SU-DHL-6 (cell line): ENCODE measurements around the gene BCAS4.
"Not testable (repeated sequence)": the region's sequence is repeated elsewhere in the genome, so short reads cannot be mapped to it uniquely, and the experiment has no call there.

Experiments
- H2AFZ ChIP-seq: fragments of 200-600 bp; sonication (generic); 2 replicates; pipeline ENCODE4 v1.6.1; 2014; ENCODE audit warnings: low read depth, mild to moderate bottlenecking, moderate library complexity, mixed read lengths, antibody characterized with exemption, low read length; ENCODE audit not compliant: severe bottlenecking
- H3F3A ChIP-seq: fragments of 200-600 bp; shearing (Covaris generic); 2 replicates; pipeline ENCODE4 v1.6.0; 2016; ENCODE audit warnings: antibody characterized with exemption, mild to moderate bottlenecking; ENCODE audit not compliant: insufficient read depth
- H3K27ac ChIP-seq: fragments of 200-600 bp; sonication (generic); 2 replicates; pipeline ENCODE4 v1.5.1; 2016; ENCODE audit warnings: low read depth, mild to moderate bottlenecking, low read length, moderate library complexity, mixed read lengths
- H3K27me3 ChIP-seq: fragments of 200-600 bp; sonication (generic), shearing (Covaris generic); 2 replicates; pipeline ENCODE4 v1.6.0; 2014; ENCODE audit warnings: mild to moderate bottlenecking, low read length
- H3K36me3 ChIP-seq: fragments of 200-600 bp; sonication (generic); 2 replicates; pipeline ENCODE4 v1.6.1; 2014; ENCODE audit warnings: mild to moderate bottlenecking, low read length, mixed read lengths
- H3K4me2 ChIP-seq: fragments of 300-600, 200-600 bp; shearing (Covaris generic), sonication (generic); 2 replicates; pipeline ENCODE4 v1.6.0; 2014; ENCODE audit warnings: low read length, low read depth, mild to moderate bottlenecking; ENCODE audit not compliant: poor library complexity, severe bottlenecking
- H3K4me3 ChIP-seq: fragments of 200-600 bp; sonication (generic); 2 replicates; pipeline ENCODE4 v1.5.1; 2014; ENCODE audit warnings: antibody characterized with exemption, low read length, mild to moderate bottlenecking, mixed read lengths; ENCODE audit not compliant: insufficient read depth, poor library complexity, severe bottlenecking
- H3K79me2 ChIP-seq: fragments of 200-600 bp; sonication (generic); 2 replicates; pipeline ENCODE4 v1.6.1; 2014; ENCODE audit warnings: mild to moderate bottlenecking, low read length, moderate library complexity; ENCODE audit not compliant: insufficient read depth
- H3K9ac ChIP-seq: fragments of 200-600 bp; sonication (generic); 2 replicates; pipeline ENCODE4 v1.7.0; 2014; ENCODE audit warnings: mild to moderate bottlenecking, low read length
- H3K9me2 ChIP-seq: fragments of 200-600 bp; sonication (generic); replicated peaks from 2 replicates; pipeline ENCODE4 v1.6.1; 2014; ENCODE audit warnings: low read length; ENCODE audit not compliant: insufficient read depth
- H3K9me3 ChIP-seq: fragments of 200-600 bp; sonication (generic); 2 replicates; pipeline ENCODE4 v1.6.1; 2014; ENCODE audit warnings: low read length, mixed read lengths; ENCODE audit not compliant: insufficient read depth
- H4K20me1 ChIP-seq: fragments of 200-600 bp; sonication (generic); 2 replicates; pipeline ENCODE4 v1.6.1; 2014; ENCODE audit warnings: low read depth, mild to moderate bottlenecking, antibody characterized with exemption, low read length, moderate library complexity, mixed read lengths
- CTCF ChIP-seq: fragments of 200-600 bp; sonication (generic); IDR thresholded peaks from one replicate; pipeline ENCODE4 v1.5.1; 2017; ENCODE audit warnings: antibody characterized with exemption, mild to moderate bottlenecking, low read length, moderate library complexity; ENCODE audit not compliant: insufficient read depth, poor library complexity, severe bottlenecking
- EZH2phosphoT487 ChIP-seq: fragments of 200-600 bp; sonication (generic), shearing (Covaris generic); conservative IDR thresholded peaks from 2 replicates; pipeline ENCODE4 v1.6.1; 2018; ENCODE audit warnings: mild to moderate bottlenecking, antibody characterized with exemption, low read length, moderate library complexity, mixed read lengths

BCAS4 gene

GRCh38 chr20:50769551-50770085 is 25.2 kb upstream of the BCAS4 start:
- not testable (repeated sequence) for H3K27me3 ChIP-seq, H3K79me2 ChIP-seq, H3K4me2 ChIP-seq, H3K36me3 ChIP-seq, H3F3A ChIP-seq, H3K9me3 ChIP-seq, H3K4me3 ChIP-seq, H3K27ac ChIP-seq, H3K9ac ChIP-seq, H3K9me2 ChIP-seq, H2AFZ ChIP-seq, H4K20me1 ChIP-seq

GRCh38 chr20:50771419-50772080 is 23.3 kb upstream of the BCAS4 start:
- not testable (repeated sequence) for H3K9me3 ChIP-seq, H3F3A ChIP-seq, H2AFZ ChIP-seq, H3K9ac ChIP-seq, H3K27me3 ChIP-seq, H4K20me1 ChIP-seq, H3K27ac ChIP-seq, H3K79me2 ChIP-seq, H3K9me2 ChIP-seq, H3K4me2 ChIP-seq, H3K36me3 ChIP-seq, H3K4me3 ChIP-seq

- H4K20me1 ChIP-seq, result no peaks in the 10 kb centered on the region
- H3K4me3 ChIP-seq, result no peak overlapping the region
- H3K79me2 ChIP-seq, result no peaks in the 10 kb centered on the region
- TF ChIP-seq CTCF, result no peak
- no peak for TF ChIP-seq EZH2phosphoT487
- H2AFZ ChIP-seq, result no peak overlapping the region
- H3K36me3 ChIP-seq, result no peaks in the 10 kb centered on the region
- no peaks in the 10 kb centered on the region for H3K9me2 ChIP-seq
- no peaks in the 10 kb centered on the region for H3K9me3 ChIP-seq
- no peaks in the 10 kb centered on the region for H3F3A ChIP-seq
- H3K9ac ChIP-seq, result no peak overlapping the region
- no peak overlapping the region for H3K4me2 ChIP-seq
- no peak overlapping the region for H3K27ac ChIP-seq
- no peaks in the 10 kb centered on the region for H3K27me3 ChIP-seq
These were observed 22.3 kb upstream of the BCAS4 start for GRCh38 chr20:50772420-50773185.

GRCh38 chr20:50774515-50774914 is 20.3 kb upstream of the BCAS4 start:
- Histone ChIP-seq H3K4me2 (no peak overlapping the region), H2AFZ (no peak overlapping the region), H3K9ac (no peak overlapping the region), H3F3A (no peaks in the 10 kb centered on the region), H3K9me3 (no peaks in the 10 kb centered on the region), H3K36me3 (no peaks in the 10 kb centered on the region), H3K27me3 (no peaks in the 10 kb centered on the region), H3K79me2 (no peaks in the 10 kb centered on the region), H3K27ac (no peak overlapping the region), H4K20me1 (no peaks in the 10 kb centered on the region), H3K4me3 (no peak overlapping the region), H3K9me2 (no peaks in the 10 kb centered on the region)
- TF ChIP-seq EZH2phosphoT487, result no peak
